Activated B cell treated with CpG ODN at 0.5 μM for 24 hours (primary cell): ENCODE results near the gene MUCL3. TPM values are rescaled to one million over a fixed set of nuclear protein-coding genes. Genes with fewer than 3 reads are reported as not detected.

ENCODE experiments used
- ATAC-seq: fragments of 200-7000 bp; cut with Tn5 transposase; one replicate; pipeline ENCODE4 v1.10.0; 2021; ENCODE audit warnings: low read depth, mild to moderate bottlenecking, moderate library complexity
- CTCF ChIA-PET: fragments of 350-600 bp; sonication (Branson Sonifier 250); formaldehyde crosslinking; loops from one replicate; lab custom pipeline; 2021; ENCODE audit warnings: antibody characterized with exemption; lab: Charles Lee
- POLR2A ChIA-PET: fragments of 350-600 bp; sonication (Branson Sonifier 250); formaldehyde crosslinking; loops from one replicate; lab custom pipeline; 2021; ENCODE audit warnings: antibody characterized with exemption; lab: Charles Lee
- DNase-seq: peaks from one replicate; pipeline ENCODE4 v3.0.0; 2022
- H3K27ac Mint-ChIP-seq: one replicate; pipeline ENCODE4 v1.8.0; 2020; ENCODE audit warnings: mixed read lengths
- H3K27me3 Mint-ChIP-seq: one replicate; pipeline ENCODE4 v1.8.0; 2021; ENCODE audit warnings: mixed read lengths
- H3K36me3 Mint-ChIP-seq: one replicate; pipeline ENCODE4 v1.8.0; 2021; ENCODE audit warnings: low read depth, mixed read lengths
- H3K4me1 Mint-ChIP-seq: one replicate; pipeline ENCODE4 v1.8.0; 2021; ENCODE audit warnings: mixed read lengths
- H3K4me3 Mint-ChIP-seq: one replicate; pipeline ENCODE4 v1.8.0; 2020; ENCODE audit warnings: mild to moderate bottlenecking, mixed read lengths
- H3K9me3 Mint-ChIP-seq: one replicate; pipeline ENCODE4 v1.8.0; 2020; ENCODE audit warnings: mixed read lengths
- CTCF ChIP-seq: fragments of 200-600 bp; IDR thresholded peaks from one replicate; pipeline ENCODE4 v1.8.0; 2022; ENCODE audit warnings: antibody characterized with exemption, mild to moderate bottlenecking
- intact Hi-C: fragments of 100-400 bp; cut with micrococcal nuclease; formaldehyde crosslinking; loops from one replicate; pipeline ENCODE4 v1.15.1; 2024
- total RNA-seq: library from RNA; stranded (reverse); gene quantifications from 2 replicates; pipeline ENCODE4 v1.2.3, GENCODE V29; 2022

MUCL3 gene
- total RNA-seq, 1 donor from 2014 or later: not detected

DNA sequence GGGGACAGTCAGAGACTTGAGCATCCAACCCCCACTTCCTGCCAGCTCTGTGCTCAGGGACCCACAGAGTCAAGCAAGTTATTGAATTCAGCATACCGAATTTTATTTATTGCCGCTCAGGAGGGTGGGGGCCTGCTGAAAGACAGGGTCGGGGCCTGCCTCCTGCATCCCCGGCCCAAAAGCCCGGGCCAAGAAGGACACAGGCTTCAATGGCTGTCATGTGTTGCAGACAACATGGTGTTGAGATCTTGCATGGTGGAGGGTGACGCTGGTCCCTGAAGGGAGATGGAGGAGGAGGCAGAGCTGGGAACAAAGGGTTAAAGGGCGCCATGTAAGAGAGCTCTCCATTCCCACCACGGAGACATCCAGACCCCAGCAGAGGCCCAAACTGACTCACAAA is 9.5 kb upstream of the MUCL3 start:
- POLR2A ChIA-PET: no interaction called here
- ATAC-seq: no peak
- peaks cover 8% of the 10 kb centered on the region for H3K9me3 Mint-ChIP-seq
- intact Hi-C loops: no loop called here
- no peak overlapping the region for H3K27ac Mint-ChIP-seq
- no peak overlapping the region for H3K4me3 Mint-ChIP-seq
- TF ChIP-seq CTCF: no peak
- H3K4me1 Mint-ChIP-seq: no peaks in the 10 kb centered on the region
- peaks cover 3% of the 10 kb centered on the region for H3K27me3 Mint-ChIP-seq
- CTCF ChIA-PET: no interaction called here
- DNase-seq: no peak
- peaks cover 19% of the 10 kb centered on the region for H3K36me3 Mint-ChIP-seq

DNA sequence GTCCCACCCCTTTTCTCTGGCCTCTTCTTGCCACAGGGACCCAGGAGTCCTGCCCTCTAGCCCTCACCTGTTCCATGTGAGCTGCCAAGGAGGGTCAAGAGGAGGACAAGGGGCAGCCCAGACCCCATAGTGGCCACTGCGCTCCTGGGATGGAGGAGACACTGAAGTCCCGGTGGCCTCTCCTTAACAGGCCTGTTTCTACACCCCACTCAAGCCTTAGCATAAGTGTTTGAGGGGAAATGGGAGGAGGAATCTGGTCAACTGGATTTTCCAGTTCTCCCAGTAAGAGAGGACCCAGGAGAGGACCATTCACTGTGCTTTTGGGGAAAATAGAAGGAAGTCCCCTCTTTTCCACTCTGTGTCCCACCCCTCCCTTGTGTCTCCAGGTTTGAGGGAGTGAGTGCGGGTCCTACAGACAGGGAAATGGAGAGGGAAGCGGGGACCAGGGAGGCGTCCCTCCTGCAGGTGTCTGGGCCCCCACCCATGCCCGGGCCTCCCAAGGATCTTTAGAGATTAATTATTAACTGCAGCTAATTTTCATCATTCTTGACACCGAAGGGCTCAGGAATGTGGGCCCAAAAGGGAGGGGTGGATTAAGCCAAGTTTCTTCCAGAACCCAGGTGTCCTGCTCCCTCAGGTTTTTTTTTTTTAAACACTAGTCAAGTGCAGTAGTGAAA is 8.7 kb upstream of the MUCL3 start, which contains the start of gene SFTA2:
Gene SFTA2, minus strand, starts transcription at position 202 of the 677 bp plus-strand sequence. Its CDS starts 74 bp downstream, at position 128.
- CTCF ChIA-PET: no interaction called here
- intact Hi-C loops: no loop called here
- POLR2A ChIA-PET: no interaction called here

DNA sequence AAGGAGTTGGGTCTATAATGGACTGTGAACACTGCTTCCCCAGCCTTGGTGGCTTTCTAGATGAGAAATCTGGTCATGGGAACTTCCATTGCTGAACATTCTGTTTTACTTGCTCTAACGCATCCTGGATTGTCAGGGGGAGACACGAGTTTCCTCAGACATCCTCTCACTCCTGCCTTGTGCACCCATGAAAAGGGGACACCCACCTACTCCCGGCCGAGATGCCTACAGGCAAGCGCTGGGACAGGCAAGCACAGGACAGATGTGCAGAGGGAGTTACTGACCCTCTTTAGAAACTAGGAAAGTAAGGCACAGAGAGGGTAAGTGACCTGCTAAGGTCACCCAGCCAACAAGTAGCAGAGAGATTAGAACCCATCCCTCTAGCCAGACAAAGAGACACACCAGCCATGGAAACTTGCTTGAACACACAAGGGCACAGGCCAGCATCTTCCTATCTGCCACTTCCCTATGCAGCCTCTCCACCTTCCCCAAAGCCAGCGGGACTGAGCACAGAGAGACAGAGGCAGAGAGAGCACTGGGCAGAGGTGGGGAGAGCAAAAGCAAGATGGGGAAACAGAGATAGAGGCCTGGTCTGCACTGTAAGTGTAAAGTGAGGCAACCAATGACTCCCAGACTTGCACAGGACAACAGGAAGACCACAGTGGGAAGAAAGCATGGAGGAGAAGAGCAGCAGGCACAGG is 8.0 kb upstream of the MUCL3 start:
- H3K27me3 Mint-ChIP-seq: peaks cover 7% of the 10 kb centered on the region
- H3K9me3 Mint-ChIP-seq: peaks cover 8% of the 10 kb centered on the region
- intact Hi-C loops: no loop called here
- ChIA-PET POLR2A (no interaction called here), CTCF (no interaction called here)
- no peak for DNase-seq
- no peak for ATAC-seq
- H3K27ac Mint-ChIP-seq: no peak overlapping the region
- H3K4me1 Mint-ChIP-seq: no peaks in the 10 kb centered on the region
- TF ChIP-seq CTCF: no peak
- no peak overlapping the region for H3K4me3 Mint-ChIP-seq
- peaks cover 9% of the 10 kb centered on the region for H3K36me3 Mint-ChIP-seq

More for the DNA sequence above, 8.7 kb upstream of the MUCL3 start, which contains the start of gene SFTA2:
- DNase-seq (no peak), ATAC-seq (no peak)
- peaks cover 7% of the 10 kb centered on the region for H3K27me3 Mint-ChIP-seq
- H3K27ac Mint-ChIP-seq: no peak within 1 kb of the TSS
- H3K9me3 Mint-ChIP-seq: peaks cover 8% of the 10 kb centered on the region
- TF ChIP-seq CTCF: no peak
- no peaks in the 10 kb centered on the region for H3K4me1 Mint-ChIP-seq
- peaks cover 12% of the 10 kb centered on the region for H3K36me3 Mint-ChIP-seq
- H3K4me3 Mint-ChIP-seq: no peak within 1 kb of the TSS

- ChIA-PET POLR2A (no interaction called here), CTCF (no interaction called here)
- H3K4me3 Mint-ChIP-seq: no peak overlapping the region
- H3K9me3 Mint-ChIP-seq: no peaks in the 10 kb centered on the region
- no peaks in the 10 kb centered on the region for H3K4me1 Mint-ChIP-seq
- no peak for DNase-seq
- H3K27ac Mint-ChIP-seq: no peak overlapping the region
- ATAC-seq: no peak
- TF ChIP-seq CTCF: no peak
- H3K27me3 Mint-ChIP-seq: peaks cover 11% of the 10 kb centered on the region
- intact Hi-C loops: no loop called here
- no peaks in the 10 kb centered on the region for H3K36me3 Mint-ChIP-seq
Measured at GRCh38 chr6:30935018-30935417, 5.8 kb upstream of the MUCL3 start.

- POLR2A ChIA-PET: no interaction called here
- intact Hi-C loops: no loop called here
- no peak for DNase-seq
- no peak overlapping the region for H3K4me3 Mint-ChIP-seq
- CTCF ChIA-PET: no interaction called here
- no peak for ATAC-seq
- H3K36me3 Mint-ChIP-seq: no peaks in the 10 kb centered on the region
- no peaks in the 10 kb centered on the region for H3K9me3 Mint-ChIP-seq
- H3K27me3 Mint-ChIP-seq: peaks cover 30% of the 10 kb centered on the region
- no peak overlapping the region for H3K27ac Mint-ChIP-seq
- no peak for TF ChIP-seq CTCF
- no peaks in the 10 kb centered on the region for H3K4me1 Mint-ChIP-seq
Measured at GRCh38 chr6:30937265-30937664, 3.5 kb upstream of the MUCL3 start.
